HCT116 (cell line): ENCODE data around the gene GNAT1.

Experiments used
- CTCF ChIP-seq, 3 experiments: fragments of 200-600 bp in 1 of 3; sonication (generic) in 1 of 3; IDR thresholded peaks in 2 of 3; conservative IDR thresholded peaks in 1 of 3; 2 replicates each; pipeline ENCODE4 v1.5.1; 2012 to 2017; ENCODE audit warnings: low read depth in 2 of 3, low read length in 2 of 3, antibody characterized with exemption in 1 of 3, borderline replicate concordance in 1 of 3, control low read depth in 1 of 3, mild to moderate bottlenecking in 1 of 3, mixed read lengths in 1 of 3, mixed run types in 1 of 3, moderate library complexity in 1 of 3; ENCODE audit not compliant: insufficient read depth in 1 of 3
- EZH2phosphoT487 ChIP-seq: fragments of 200-600 bp; IDR thresholded peaks from 2 replicates; pipeline ENCODE4 v1.6.1; 2018; ENCODE audit warnings: antibody characterized with exemption, borderline replicate concordance
- MAX ChIP-seq: IDR thresholded peaks from 2 replicates; pipeline ENCODE4 v1.6.1; 2012

GRCh38 chr3:50169232-50169832 lies 22.1 kb upstream of the GNAT1 start:
- no peak for TF ChIP-seq MAX
- no peak for TF ChIP-seq EZH2phosphoT487
- TF ChIP-seq CTCF (IDR thresholded peaks at IDR 0.05 in 2 of 3, conservative IDR thresholded peaks at IDR 0.05 in 1 of 3; ENCODE audit: borderline replicate concordance in 1 of 3, insufficient read depth in 1 of 3, low read depth in 2 of 3, low read length in 2 of 3) = no peak
